Mesenchymal stem cell (in vitro differentiated cells and primary cell): ENCODE measurements around the gene CD9.
A peak's percentile ranks its signal among the peaks of the same experiment; 100 is the strongest.

Source experiments
- DNase-seq: peaks from one replicate; pipeline ENCODE4 v3.0.0-alpha.2; 2013
- H2AFZ ChIP-seq: one replicate; pipeline ENCODE4 v1.6.1; 2013; ENCODE audit warnings: low read depth, mild to moderate bottlenecking, control low read depth, inconsistent platforms, low read length, moderate library complexity
- H2AK5ac ChIP-seq: 2 replicates; pipeline ENCODE4 v1.6.1; 2013; ENCODE audit warnings: low read length, moderate library complexity, mild to moderate bottlenecking, inconsistent platforms; ENCODE audit not compliant: severe bottlenecking
- H2BK120ac ChIP-seq: one replicate; pipeline ENCODE4 v1.6.1; 2013; ENCODE audit warnings: low read depth, mild to moderate bottlenecking, inconsistent platforms, low read length, moderate library complexity
- H2BK12ac ChIP-seq, 2 experiments: one replicate each; pipeline ENCODE4 v1.6.1; 2013; ENCODE audit warnings: inconsistent platforms in 2 of 2, low read length in 2 of 2, mild to moderate bottlenecking in 2 of 2, moderate library complexity in 2 of 2, control low read depth in 1 of 2
- H2BK15ac ChIP-seq: one replicate; pipeline ENCODE4 v1.6.1; 2013; ENCODE audit warnings: mild to moderate bottlenecking, low read depth, inconsistent platforms; ENCODE audit not compliant: poor library complexity, severe bottlenecking
- H2BK5ac ChIP-seq: 2 replicates; pipeline ENCODE4 v1.6.1; 2013; ENCODE audit warnings: low read depth, mild to moderate bottlenecking, low read length, control low read depth, inconsistent platforms; ENCODE audit not compliant: poor library complexity, severe bottlenecking
- H3K14ac ChIP-seq, 2 experiments: one replicate each; pipeline ENCODE4 v1.6.1; 2013; ENCODE audit warnings: inconsistent platforms in 2 of 2, low read length in 2 of 2, control low read depth in 1 of 2, mild to moderate bottlenecking in 1 of 2, moderate library complexity in 1 of 2
- H3K18ac ChIP-seq, 2 experiments: one replicate each; pipeline ENCODE4 v1.6.1; 2013; ENCODE audit warnings: inconsistent platforms in 2 of 2, low read length in 2 of 2, control low read depth in 1 of 2, low read depth in 1 of 2, mild to moderate bottlenecking in 1 of 2
- H3K23ac ChIP-seq, 2 experiments: one replicate each; pipeline ENCODE4 v1.6.1; 2013; ENCODE audit warnings: inconsistent platforms in 2 of 2, low read length in 2 of 2, mild to moderate bottlenecking in 2 of 2, moderate library complexity in 2 of 2, control low read depth in 1 of 2
- H3K27ac ChIP-seq: 2 replicates; pipeline ENCODE4 v1.5.1; 2013; ENCODE audit warnings: mild to moderate bottlenecking, moderate library complexity, low read length, control low read depth, inconsistent platforms; ENCODE audit not compliant: poor library complexity, severe bottlenecking
- H3K27me3 ChIP-seq, 2 experiments: 2 replicates each; pipeline versions ENCODE4 v1.6.1 to v1.7.0; 2013; ENCODE audit warnings: low read length in 2 of 2, mild to moderate bottlenecking in 2 of 2, moderate library complexity in 2 of 2, control low read depth in 1 of 2, inconsistent platforms in 1 of 2; ENCODE audit not compliant: control insufficient read depth in 1 of 2, insufficient read depth in 1 of 2
- H3K36me3 ChIP-seq, 2 experiments: 2 replicates each; pipeline versions ENCODE4 v1.6.1 to v1.7.0; 2013; ENCODE audit warnings: low read length in 2 of 2, control low read depth in 1 of 2, inconsistent platforms in 1 of 2, low read depth in 1 of 2, mild to moderate bottlenecking in 1 of 2; ENCODE audit not compliant: insufficient read depth in 2 of 2, control insufficient read depth in 1 of 2
- H3K4ac ChIP-seq, 2 experiments: one replicate each; pipeline ENCODE4 v1.6.1; 2013; ENCODE audit warnings: inconsistent platforms in 2 of 2, low read length in 2 of 2, mild to moderate bottlenecking in 2 of 2, moderate library complexity in 2 of 2, control low read depth in 1 of 2, low read depth in 1 of 2
- H3K4me1 ChIP-seq: 2 replicates; pipeline ENCODE4 v1.6.1; 2013; ENCODE audit warnings: low read depth, low read length, control low read depth; ENCODE audit not compliant: control insufficient read depth, insufficient read depth
- H3K4me2 ChIP-seq: 2 replicates; pipeline ENCODE4 v1.6.1; 2013; ENCODE audit warnings: low read length, mild to moderate bottlenecking, inconsistent platforms; ENCODE audit not compliant: poor library complexity, severe bottlenecking
- H3K4me3 ChIP-seq, 2 experiments: 2 replicates each; pipeline versions ENCODE4 v1.5.1 to v1.7.0; 2013; ENCODE audit warnings: low read length in 2 of 2, mild to moderate bottlenecking in 2 of 2, control low read depth in 1 of 2, low read depth in 1 of 2; ENCODE audit not compliant: insufficient read depth in 1 of 2
- H3K79me1 ChIP-seq: replicated peaks from 2 replicates; pipeline ENCODE4 v1.6.1; 2013; ENCODE audit warnings: mild to moderate bottlenecking, control low read depth, low read length, inconsistent platforms; ENCODE audit not compliant: poor library complexity, severe bottlenecking
- H3K9ac ChIP-seq: 2 replicates; pipeline ENCODE4 v1.7.0; 2013; ENCODE audit warnings: mild to moderate bottlenecking, low read length, moderate library complexity
- H3K9me3 ChIP-seq: 2 replicates; pipeline ENCODE4 v1.7.0; 2013; ENCODE audit warnings: mild to moderate bottlenecking, low read length; ENCODE audit not compliant: control insufficient read depth
- H4K8ac ChIP-seq: one replicate; pipeline ENCODE4 v1.6.1; 2013; ENCODE audit warnings: inconsistent platforms, mild to moderate bottlenecking, low read length, moderate library complexity
- H4K91ac ChIP-seq: one replicate; pipeline ENCODE4 v1.6.1; 2013; ENCODE audit warnings: mild to moderate bottlenecking, low read length, inconsistent platforms
- WGBS: methylation state at CpG from one replicate; pipeline ENCODE4 v1.1.7; 2013; ENCODE audit warnings: mixed read lengths; 5-methylcytosine and 5-hydroxymethylcytosine counted together

CD9 gene

GRCh38 chr12:6280053-6280469 lies 79.9 kb downstream of the CD9 start:
- Histone ChIP-seq H3K36me3 (no peaks in the 10 kb centered on the region), H3K27me3 (no peaks in the 10 kb centered on the region), H4K8ac (no peak overlapping the region), H3K23ac (no peak overlapping the region), H3K79me1 (no peaks in the 10 kb centered on the region), H2BK5ac (no peak overlapping the region), H3K27ac (peak overlapping the region; percentile 72), H2AFZ (no peak overlapping the region), H3K14ac (no peak overlapping the region), H2AK5ac (no peak overlapping the region), H2BK15ac (no peak overlapping the region), H3K9me3 (no peaks in the 10 kb centered on the region), H3K18ac (peak overlapping the region in 1 of 2 experiments; percentile 92), H3K9ac (peak overlapping the region; percentile 59), H3K4me2 (no peak overlapping the region), H4K91ac (no peak overlapping the region), H2BK12ac (no peak overlapping the region), H2BK120ac (no peak overlapping the region), H3K4me3 (peak overlapping the region in 1 of 2 experiments; percentile 30), H3K4me1 (peaks cover 35% of the 10 kb centered on the region), H3K4ac (peak overlapping the region in 1 of 2 experiments; percentile 26)
- peak; percentile 91 for DNase-seq
- WGBS = 10% methylated on average over 2 of the region's 2 CpGs

GRCh38 chr12:6280672-6281071 lies 80.5 kb downstream of the CD9 start:
- H3K9me3 ChIP-seq = no peaks in the 10 kb centered on the region
- peak overlapping the region; percentile 41 to 87 for H2BK12ac ChIP-seq
- H2BK5ac ChIP-seq = no peak overlapping the region
- H2BK15ac ChIP-seq = peak overlapping the region; percentile 0
- H2AFZ ChIP-seq = no peak overlapping the region
- no peak overlapping the region for H2BK120ac ChIP-seq
- no peak overlapping the region for H4K8ac ChIP-seq
- H3K18ac ChIP-seq = no peak overlapping the region
- H3K36me3 ChIP-seq = no peaks in the 10 kb centered on the region
- peak overlapping the region; percentile 59 for H3K9ac ChIP-seq
- H4K91ac ChIP-seq = no peak overlapping the region
- H3K79me1 ChIP-seq = no peaks in the 10 kb centered on the region
- H3K27me3 ChIP-seq = no peaks in the 10 kb centered on the region
- H3K27ac ChIP-seq = peak overlapping the region; percentile 72
- H3K4ac ChIP-seq = no peak overlapping the region
- 92% methylated on average over 11 of the region's 11 CpGs for WGBS
- H3K4me3 ChIP-seq = peak overlapping the region in 1 of 2 experiments; percentile 30
- H3K4me2 ChIP-seq = no peak overlapping the region
- H3K4me1 ChIP-seq = peaks cover 35% of the 10 kb centered on the region
- no peak overlapping the region for H3K23ac ChIP-seq
- DNase-seq = no peak
- H2AK5ac ChIP-seq = peak overlapping the region; percentile 23
- peak overlapping the region in 1 of 2 experiments; percentile 19 for H3K14ac ChIP-seq

GRCh38 chr12:6281081-6281809 lies 81.0 kb downstream of the CD9 start:
- H3K14ac ChIP-seq = peak overlapping the region in 1 of 2 experiments; percentile 19
- peak overlapping the region; percentile 5 for H4K91ac ChIP-seq
- peak overlapping the region; percentile 23 for H2AK5ac ChIP-seq
- no peaks in the 10 kb centered on the region for H3K9me3 ChIP-seq
- H4K8ac ChIP-seq = no peak overlapping the region
- H3K4me3 ChIP-seq = no peak overlapping the region
- H3K4me1 ChIP-seq = peaks cover 35% of the 10 kb centered on the region
- H3K79me1 ChIP-seq = no peaks in the 10 kb centered on the region
- no peak overlapping the region for H3K4ac ChIP-seq
- peak overlapping the region in 1 of 2 experiments; percentile 51 for H3K18ac ChIP-seq
- no peaks in the 10 kb centered on the region for H3K36me3 ChIP-seq
- no peak for DNase-seq
- H3K9ac ChIP-seq = no peak overlapping the region
- H3K23ac ChIP-seq = no peak overlapping the region
- no peaks in the 10 kb centered on the region for H3K27me3 ChIP-seq
- no peak overlapping the region for H2AFZ ChIP-seq
- 92% methylated on average over 13 of the region's 13 CpGs for WGBS
- peak overlapping the region; percentile 41 to 87 for H2BK12ac ChIP-seq
- no peak overlapping the region for H3K4me2 ChIP-seq
- no peak overlapping the region for H2BK120ac ChIP-seq
- no peak overlapping the region for H2BK5ac ChIP-seq
- no peak overlapping the region for H2BK15ac ChIP-seq
- no peak overlapping the region for H3K27ac ChIP-seq

GRCh38 chr12:6282453-6282840 lies 82.2 kb downstream of the CD9 start:
- Histone ChIP-seq H3K9ac (no peak overlapping the region), H3K4me1 (peaks cover 35% of the 10 kb centered on the region), H4K91ac (peak overlapping the region; percentile 29), H3K36me3 (no peaks in the 10 kb centered on the region), H3K79me1 (no peaks in the 10 kb centered on the region), H3K27ac (no peak overlapping the region), H3K9me3 (no peaks in the 10 kb centered on the region), H4K8ac (no peak overlapping the region), H2BK15ac (peak overlapping the region; percentile 56), H3K27me3 (no peaks in the 10 kb centered on the region), H2BK5ac (no peak overlapping the region), H3K14ac (no peak overlapping the region), H2BK120ac (no peak overlapping the region), H3K4ac (no peak overlapping the region), H3K23ac (no peak overlapping the region), H2AK5ac (peak overlapping the region; percentile 7), H2AFZ (no peak overlapping the region), H2BK12ac (peak overlapping the region in 1 of 2 experiments; percentile 0), H3K4me3 (no peak overlapping the region), H3K18ac (no peak overlapping the region), H3K4me2 (no peak overlapping the region)
- DNase-seq = no peak
- 97% methylated on average over 3 of the region's 4 CpGs for WGBS
